GM19324 (cell line): ENCODE measurements around the gene TRIM44.
"Not testable (repeated sequence)": the region's sequence is repeated elsewhere in the genome, so short reads cannot be mapped to it uniquely, and the experiment has no call there.

Experiments used
- ATAC-seq: cut with Tn5 transposase; IDR thresholded peaks from one replicate; pipeline ENCODE4 v1.9.1; 2021; ENCODE audit warnings: mild to moderate bottlenecking, moderate library complexity; ENCODE audit not compliant: unreplicated experiment, low FRiP score

Gene TRIM44

GRCh38 chr11:35804451-35805040, 142.0 kb downstream of the TRIM44 start:
- ATAC-seq = no peak

GRCh38 chr11:35809561-35809960, 147.0 kb downstream of the TRIM44 start:
- no peak for ATAC-seq

- ATAC-seq = no peak
These were observed 147.6 kb downstream of the TRIM44 start for GRCh38 chr11:35810045-35810645.

GRCh38 chr11:35811783-35812182, 149.2 kb downstream of the TRIM44 start:
- peak; percentile 50 for ATAC-seq

- no peak for ATAC-seq
These were observed 150.3 kb downstream of the TRIM44 start for GRCh38 chr11:35812828-35813227.

- ATAC-seq = no peak
These were observed 151.6 kb downstream of the TRIM44 start for GRCh38 chr11:35814081-35814695.

GRCh38 chr11:35814720-35815305, 152.2 kb downstream of the TRIM44 start:
- ATAC-seq = no peak

- ATAC-seq = no peak
These were observed 153.2 kb downstream of the TRIM44 start for GRCh38 chr11:35815556-35816315.

GRCh38 chr11:35820614-35821013, 158.0 kb downstream of the TRIM44 start:
- ATAC-seq = no peak

GRCh38 chr11:35822815-35823495, 160.4 kb downstream of the TRIM44 start:
- ATAC-seq = no peak

- no peak for ATAC-seq
These were observed 161.2 kb downstream of the TRIM44 start for GRCh38 chr11:35823742-35824298.

- ATAC-seq = no peak
These were observed 162.8 kb downstream of the TRIM44 start for GRCh38 chr11:35825386-35825785.

GRCh38 chr11:35826006-35826405, 163.4 kb downstream of the TRIM44 start:
- no peak for ATAC-seq

GRCh38 chr11:35826949-35827348, 164.4 kb downstream of the TRIM44 start:
- ATAC-seq = no peak

- ATAC-seq = no peak
These were observed 173.6 kb downstream of the TRIM44 start for GRCh38 chr11:35836205-35836604.

- no peak for ATAC-seq
These were observed 175.5 kb downstream of the TRIM44 start for GRCh38 chr11:35838071-35838470.

- ATAC-seq = not testable (repeated sequence)
These were observed 176.3 kb downstream of the TRIM44 start for GRCh38 chr11:35838697-35839367.

- no peak for ATAC-seq
These were observed 177.0 kb downstream of the TRIM44 start for GRCh38 chr11:35839368-35840161.

- no peak for ATAC-seq
These were observed 179.2 kb downstream of the TRIM44 start for GRCh38 chr11:35841733-35842132.
